ENCODE measurements around the gene FKBP15. TPM values are rescaled to one million over a fixed set of nuclear protein-coding genes. Genes with fewer than 3 reads are reported as not detected.

Gene FKBP15, protein sequence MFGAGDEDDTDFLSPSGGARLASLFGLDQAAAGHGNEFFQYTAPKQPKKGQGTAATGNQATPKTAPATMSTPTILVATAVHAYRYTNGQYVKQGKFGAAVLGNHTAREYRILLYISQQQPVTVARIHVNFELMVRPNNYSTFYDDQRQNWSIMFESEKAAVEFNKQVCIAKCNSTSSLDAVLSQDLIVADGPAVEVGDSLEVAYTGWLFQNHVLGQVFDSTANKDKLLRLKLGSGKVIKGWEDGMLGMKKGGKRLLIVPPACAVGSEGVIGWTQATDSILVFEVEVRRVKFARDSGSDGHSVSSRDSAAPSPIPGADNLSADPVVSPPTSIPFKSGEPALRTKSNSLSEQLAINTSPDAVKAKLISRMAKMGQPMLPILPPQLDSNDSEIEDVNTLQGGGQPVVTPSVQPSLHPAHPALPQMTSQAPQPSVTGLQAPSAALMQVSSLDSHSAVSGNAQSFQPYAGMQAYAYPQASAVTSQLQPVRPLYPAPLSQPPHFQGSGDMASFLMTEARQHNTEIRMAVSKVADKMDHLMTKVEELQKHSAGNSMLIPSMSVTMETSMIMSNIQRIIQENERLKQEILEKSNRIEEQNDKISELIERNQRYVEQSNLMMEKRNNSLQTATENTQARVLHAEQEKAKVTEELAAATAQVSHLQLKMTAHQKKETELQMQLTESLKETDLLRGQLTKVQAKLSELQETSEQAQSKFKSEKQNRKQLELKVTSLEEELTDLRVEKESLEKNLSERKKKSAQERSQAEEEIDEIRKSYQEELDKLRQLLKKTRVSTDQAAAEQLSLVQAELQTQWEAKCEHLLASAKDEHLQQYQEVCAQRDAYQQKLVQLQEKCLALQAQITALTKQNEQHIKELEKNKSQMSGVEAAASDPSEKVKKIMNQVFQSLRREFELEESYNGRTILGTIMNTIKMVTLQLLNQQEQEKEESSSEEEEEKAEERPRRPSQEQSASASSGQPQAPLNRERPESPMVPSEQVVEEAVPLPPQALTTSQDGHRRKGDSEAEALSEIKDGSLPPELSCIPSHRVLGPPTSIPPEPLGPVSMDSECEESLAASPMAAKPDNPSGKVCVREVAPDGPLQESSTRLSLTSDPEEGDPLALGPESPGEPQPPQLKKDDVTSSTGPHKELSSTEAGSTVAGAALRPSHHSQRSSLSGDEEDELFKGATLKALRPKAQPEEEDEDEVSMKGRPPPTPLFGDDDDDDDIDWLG
- 10 to 100 TPM; 13.3 to 17.5 (median 14.5) TPM for total RNA-seq

DNA sequence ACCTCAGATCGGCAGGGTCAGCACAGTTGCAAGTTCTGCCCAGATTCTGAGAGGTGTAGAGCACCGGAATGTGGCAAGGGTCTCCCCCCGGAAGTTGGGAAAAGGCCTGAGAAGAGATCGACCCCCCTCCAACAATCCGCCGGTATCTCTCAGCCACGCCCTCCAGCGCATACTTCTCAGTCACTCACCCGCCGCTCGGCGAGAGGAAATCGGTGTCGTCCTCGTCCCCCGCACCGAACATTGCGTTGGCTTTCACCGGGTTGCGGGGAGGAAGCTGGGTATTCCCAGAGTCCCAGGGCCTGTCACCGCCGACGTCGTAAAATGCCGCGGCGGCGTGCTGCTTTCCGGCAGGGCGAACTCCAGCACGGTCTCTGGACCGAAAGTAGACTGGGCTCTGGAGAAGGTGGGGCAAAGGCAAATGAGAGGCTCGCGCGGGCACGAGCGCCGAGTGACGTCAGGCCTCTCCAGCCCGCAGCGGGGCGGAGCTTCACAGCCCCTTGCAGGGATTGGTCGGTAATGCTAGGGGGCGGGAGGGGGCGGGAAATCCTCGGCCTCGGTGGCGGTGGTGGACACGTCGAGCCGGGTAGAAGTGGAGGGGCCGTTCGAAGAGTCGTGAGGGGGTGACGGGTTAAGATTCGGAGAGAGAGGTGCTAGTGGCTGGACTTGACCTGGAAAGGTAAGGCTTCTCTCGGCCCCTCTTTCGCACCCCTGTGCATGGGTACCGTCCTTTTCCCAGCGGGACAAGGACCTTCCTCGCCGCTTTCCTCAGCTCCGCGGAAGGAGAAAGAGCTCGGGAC lies at the start of gene FKBP15, which contains the start of gene SLC31A1:
Gene FKBP15 (minus strand): TSS at position 275 of the 797 bp plus-strand sequence. CDS start 34 bp downstream, at position 241.
Gene SLC31A1 (plus strand): TSS at position 542 of the 797 bp plus-strand sequence. CDS start 34,605 bp downstream, outside the sequence.
- Histone ChIP-seq H3K4me3 (peak within 1 kb of the TSS; percentile 80 to 97 (median 88)), H3K27me3 (no peaks in the 10 kb centered on the region), H3K27ac (peak within 1 kb of the TSS; percentile 92 to 97 (median 94)), H3K36me3 (no peaks in the 10 kb centered on the region), H3K4me1 (peaks cover 32 to 36% of the 10 kb centered on the region in 2 donors), H3K9me3 (no peaks in the 10 kb centered on the region)
- intact Hi-C loops (cut with DNase I; ENCODE audit: low total_unique reads) = loop anchor here (1.0 to 10.0 kb wide), 4 partner anchors 54 to 186 kb away; partner anchors contain the start of genes CDC26, PRPF4, SLC31A2 and ZFP37
- peak; percentile 99 for ATAC-seq
- in situ Hi-C loops (cut with MboI; ENCODE audit: low sequenced_read_pairs in 4 of 4) = loop anchor here in 1 of 4 donors (25.0 kb wide), 1 partner anchor 1584 kb away; the partner anchor contains the start of gene DNAJC25
- DNase-seq = peak; percentile 96 to 98
- TF ChIP-seq, protein P1, sequence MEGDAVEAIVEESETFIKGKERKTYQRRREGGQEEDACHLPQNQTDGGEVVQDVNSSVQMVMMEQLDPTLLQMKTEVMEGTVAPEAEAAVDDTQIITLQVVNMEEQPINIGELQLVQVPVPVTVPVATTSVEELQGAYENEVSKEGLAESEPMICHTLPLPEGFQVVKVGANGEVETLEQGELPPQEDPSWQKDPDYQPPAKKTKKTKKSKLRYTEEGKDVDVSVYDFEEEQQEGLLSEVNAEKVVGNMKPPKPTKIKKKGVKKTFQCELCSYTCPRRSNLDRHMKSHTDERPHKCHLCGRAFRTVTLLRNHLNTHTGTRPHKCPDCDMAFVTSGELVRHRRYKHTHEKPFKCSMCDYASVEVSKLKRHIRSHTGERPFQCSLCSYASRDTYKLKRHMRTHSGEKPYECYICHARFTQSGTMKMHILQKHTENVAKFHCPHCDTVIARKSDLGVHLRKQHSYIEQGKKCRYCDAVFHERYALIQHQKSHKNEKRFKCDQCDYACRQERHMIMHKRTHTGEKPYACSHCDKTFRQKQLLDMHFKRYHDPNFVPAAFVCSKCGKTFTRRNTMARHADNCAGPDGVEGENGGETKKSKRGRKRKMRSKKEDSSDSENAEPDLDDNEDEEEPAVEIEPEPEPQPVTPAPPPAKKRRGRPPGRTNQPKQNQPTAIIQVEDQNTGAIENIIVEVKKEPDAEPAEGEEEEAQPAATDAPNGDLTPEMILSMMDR (IDR thresholded peaks at IDR 0.05 in 4 of 5, conservative IDR thresholded peaks at IDR 0.05 in 1 of 5) = no peak
- peak; percentile 75 to 81 for TF ChIP-seq POLR2A (IDR thresholded peaks at IDR 0.05)

DNA sequence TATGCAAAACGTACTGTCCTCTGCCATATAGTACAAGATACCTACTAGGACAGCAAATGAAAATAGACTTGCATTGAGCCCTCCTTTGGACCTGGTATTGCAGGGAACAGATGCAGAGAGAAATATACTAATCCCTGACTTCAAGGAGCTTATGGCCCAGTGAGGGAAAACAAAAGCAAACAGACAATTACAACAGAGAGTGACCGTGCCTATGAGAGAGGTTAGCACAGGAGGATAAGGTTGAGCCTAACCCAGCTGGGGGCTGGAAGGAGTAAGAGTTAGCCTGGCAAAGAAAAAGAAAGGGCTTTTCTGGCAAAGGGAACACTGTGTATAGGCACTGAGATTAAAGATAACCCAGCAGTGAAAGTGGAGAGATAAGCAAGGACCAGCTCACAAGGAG lies 48.8 kb upstream of the FKBP15 start:
- no peak for ATAC-seq
- no peak overlapping the region for H3K4me3 ChIP-seq
- no peaks in the 10 kb centered on the region for H3K27me3 ChIP-seq
- no peak overlapping the region for H3K27ac ChIP-seq
- H3K9me3 ChIP-seq = no peaks in the 10 kb centered on the region
- no peak for DNase-seq
- intact Hi-C loops (cut with DNase I; ENCODE audit: low total_unique reads) = loop anchor here (5.0 to 10.0 kb wide), 3 partner anchors 215 to 1785 kb away; partner anchors contain the start of genes ECPAS and ZFP37
- TF ChIP-seq POLR2A (IDR thresholded peaks at IDR 0.05) = no peak
- TF ChIP-seq, protein P1 (IDR thresholded peaks at IDR 0.05 in 4 of 5, conservative IDR thresholded peaks at IDR 0.05 in 1 of 5) = no peak
- peaks cover 6 to 12% of the 10 kb centered on the region in 2 donors for H3K4me1 ChIP-seq
- in situ Hi-C loops (cut with MboI; ENCODE audit: low sequenced_read_pairs in 4 of 4) = loop anchor here in 3 of 4 donors (5.0 to 25.0 kb wide), 5 partner anchors 55 to 392 kb away; partner anchors contain the start of gene ALAD (in 2 of the 3)
- peaks cover 0 to 56% of the 10 kb centered on the region in 2 donors for H3K36me3 ChIP-seq

DNA sequence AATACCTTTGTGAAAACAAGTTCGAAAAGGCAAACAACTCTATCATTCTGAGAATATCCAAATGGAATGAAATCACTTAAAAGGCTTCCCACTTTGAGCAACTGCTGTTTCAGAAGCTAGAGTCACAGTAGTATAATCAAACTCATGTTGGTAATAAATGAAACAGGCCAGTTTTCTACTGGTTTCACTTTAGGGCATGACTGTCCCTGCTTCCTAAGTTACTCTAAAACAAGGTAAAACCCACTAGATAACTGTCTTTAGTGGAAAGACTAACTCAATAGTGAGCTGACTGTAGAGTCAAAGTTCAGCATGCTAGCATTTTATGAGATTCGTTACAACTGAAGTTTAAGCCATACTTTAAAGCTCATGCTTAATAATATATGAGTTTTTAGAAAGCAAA lies 48.3 kb upstream of the FKBP15 start:
- TF ChIP-seq, protein P1 (IDR thresholded peaks at IDR 0.05 in 4 of 5, conservative IDR thresholded peaks at IDR 0.05 in 1 of 5) = no peak
- TF ChIP-seq POLR2A (IDR thresholded peaks at IDR 0.05) = no peak
- ATAC-seq = no peak
- H3K27me3 ChIP-seq = no peaks in the 10 kb centered on the region
- DNase-seq = no peak
- intact Hi-C loops (cut with DNase I; ENCODE audit: low total_unique reads) (no loop called here), in situ Hi-C loops (cut with MboI; ENCODE audit: low sequenced_read_pairs in 4 of 4) (loop anchor here in 1 of 4 donors (25.0 kb wide), 1 partner anchor 393 kb away; no protein-coding TSS in a partner anchor)
- H3K4me1 ChIP-seq = peaks cover 5 to 10% of the 10 kb centered on the region in 2 donors
- peaks cover 0 to 56% of the 10 kb centered on the region in 2 donors for H3K36me3 ChIP-seq
- H3K9me3 ChIP-seq = no peaks in the 10 kb centered on the region
- H3K27ac ChIP-seq = no peak overlapping the region
- no peak overlapping the region for H3K4me3 ChIP-seq
